ENCODE measurements around the gene ATG10. TPM values are rescaled to one million over a fixed set of nuclear protein-coding genes. Genes with fewer than 3 reads are reported as not detected.
"Not testable (repeated sequence)": the region's sequence is repeated elsewhere in the genome, so short reads cannot be mapped to it uniquely, and the experiment has no call there.

The ATG10 gene
- total and polyA plus RNA-seq, 2 donors: 10.4 to 12.7 TPM

GRCh38 chr5:81989204-81989603, 17.4 kb downstream of the ATG10 start:
- H3K9me3 ChIP-seq (ENCODE audit: control insufficient read depth in 2 of 2, insufficient read depth in 1 of 2, low read length in 1 of 2): peaks cover 0 to 3% of the 10 kb centered on the region in 2 donors
- DNase-seq (ENCODE audit: low read depth in 6 of 9, low spot score in 9 of 9): no peak
- 97% methylated on average over 5 of the region's 5 CpGs for WGBS
- H3K4me3 ChIP-seq (ENCODE audit: low read length in 2 of 2): no peak overlapping the region
- H3K4me1 ChIP-seq (ENCODE audit: control insufficient read depth in 2 of 2, insufficient read depth in 2 of 2, low read length in 2 of 2): no peaks in the 10 kb centered on the region
- H3K27ac ChIP-seq (ENCODE audit: low read depth in 1 of 2, low read length in 1 of 2): no peak overlapping the region
- no peaks in the 10 kb centered on the region for H3K27me3 ChIP-seq (ENCODE audit: control insufficient read depth in 2 of 2, insufficient read depth in 1 of 2, low read length in 1 of 2)
- H3K36me3 ChIP-seq (ENCODE audit: control insufficient read depth in 2 of 2, insufficient read depth in 2 of 2, low read length in 1 of 2): peaks cover 11 to 16% of the 10 kb centered on the region in 2 donors

GRCh38 chr5:81994679-81995078, 22.9 kb downstream of the ATG10 start:
- no peak overlapping the region for H3K4me3 ChIP-seq (ENCODE audit: low read length in 2 of 2)
- no peaks in the 10 kb centered on the region for H3K9me3 ChIP-seq (ENCODE audit: control insufficient read depth in 2 of 2, insufficient read depth in 1 of 2, low read length in 1 of 2)
- no peak overlapping the region for H3K27ac ChIP-seq (ENCODE audit: low read depth in 1 of 2, low read length in 1 of 2)
- DNase-seq (ENCODE audit: low read depth in 6 of 9, low spot score in 9 of 9): no peak
- H3K36me3 ChIP-seq (ENCODE audit: control insufficient read depth in 2 of 2, insufficient read depth in 2 of 2, low read length in 1 of 2): peaks cover 17 to 20% of the 10 kb centered on the region in 2 donors
- H3K4me1 ChIP-seq (ENCODE audit: control insufficient read depth in 2 of 2, insufficient read depth in 2 of 2, low read length in 2 of 2): no peaks in the 10 kb centered on the region
- 95% methylated on average over 1 of the region's 1 CpG for WGBS
- no peaks in the 10 kb centered on the region for H3K27me3 ChIP-seq (ENCODE audit: control insufficient read depth in 2 of 2, insufficient read depth in 1 of 2, low read length in 1 of 2)

GRCh38 chr5:81995407-81995806, 23.6 kb downstream of the ATG10 start:
- no peaks in the 10 kb centered on the region for H3K4me1 ChIP-seq (ENCODE audit: control insufficient read depth in 2 of 2, insufficient read depth in 2 of 2, low read length in 2 of 2)
- H3K27me3 ChIP-seq (ENCODE audit: control insufficient read depth in 2 of 2, insufficient read depth in 1 of 2, low read length in 1 of 2): no peaks in the 10 kb centered on the region
- H3K9me3 ChIP-seq (ENCODE audit: control insufficient read depth in 2 of 2, insufficient read depth in 1 of 2, low read length in 1 of 2): no peaks in the 10 kb centered on the region
- H3K27ac ChIP-seq (ENCODE audit: low read depth in 1 of 2, low read length in 1 of 2): no peak overlapping the region
- WGBS: 98% methylated on average over 2 of the region's 2 CpGs
- peaks cover 16 to 17% of the 10 kb centered on the region in 2 donors for H3K36me3 ChIP-seq (ENCODE audit: control insufficient read depth in 2 of 2, insufficient read depth in 2 of 2, low read length in 1 of 2)
- no peak for DNase-seq (ENCODE audit: low read depth in 6 of 9, low spot score in 9 of 9)
- H3K4me3 ChIP-seq (ENCODE audit: low read length in 2 of 2): no peak overlapping the region

GRCh38 chr5:82004511-82004910, 32.7 kb downstream of the ATG10 start:
- DNase-seq (ENCODE audit: low read depth in 6 of 9, low spot score in 9 of 9): no peak
- WGBS: 98% methylated on average over 6 of the region's 6 CpGs
- no peaks in the 10 kb centered on the region for H3K27me3 ChIP-seq (ENCODE audit: control insufficient read depth in 2 of 2, insufficient read depth in 1 of 2, low read length in 1 of 2)

GRCh38 chr5:82009869-82010268, 38.0 kb downstream of the ATG10 start:
- H3K4me3 ChIP-seq (ENCODE audit: low read length in 2 of 2); H3K9me3 ChIP-seq (ENCODE audit: control insufficient read depth in 2 of 2, insufficient read depth in 1 of 2, low read length in 1 of 2); DNase-seq (ENCODE audit: low read depth in 6 of 9, low spot score in 9 of 9); H3K36me3 ChIP-seq (ENCODE audit: control insufficient read depth in 2 of 2, insufficient read depth in 2 of 2, low read length in 1 of 2); H3K27me3 ChIP-seq (ENCODE audit: control insufficient read depth in 2 of 2, insufficient read depth in 1 of 2, low read length in 1 of 2); H3K4me1 ChIP-seq (ENCODE audit: control insufficient read depth in 2 of 2, insufficient read depth in 2 of 2, low read length in 2 of 2); H3K27ac ChIP-seq (ENCODE audit: low read depth in 1 of 2, low read length in 1 of 2): not testable (repeated sequence)
- 99% methylated on average over 12 of the region's 12 CpGs for WGBS

More at GRCh38 chr5:82004511-82004910, 32.7 kb downstream of the ATG10 start:
- Histone ChIP-seq H3K9me3 (ENCODE audit: control insufficient read depth in 2 of 2, insufficient read depth in 1 of 2, low read length in 1 of 2) (no peaks in the 10 kb centered on the region), H3K4me3 (ENCODE audit: low read length in 2 of 2) (no peak overlapping the region), H3K27ac (ENCODE audit: low read depth in 1 of 2, low read length in 1 of 2) (no peak overlapping the region), H3K36me3 (ENCODE audit: control insufficient read depth in 2 of 2, insufficient read depth in 2 of 2, low read length in 1 of 2) (no peaks in the 10 kb centered on the region), H3K4me1 (ENCODE audit: control insufficient read depth in 2 of 2, insufficient read depth in 2 of 2, low read length in 2 of 2) (no peaks in the 10 kb centered on the region)

GRCh38 chr5:82010696-82011095, 38.9 kb downstream of the ATG10 start:
- Histone ChIP-seq H3K4me1 (ENCODE audit: control insufficient read depth in 2 of 2, insufficient read depth in 2 of 2, low read length in 2 of 2) (no peaks in the 10 kb centered on the region), H3K36me3 (ENCODE audit: control insufficient read depth in 2 of 2, insufficient read depth in 2 of 2, low read length in 1 of 2) (peaks cover 3 to 5% of the 10 kb centered on the region in 2 donors), H3K27ac (ENCODE audit: low read depth in 1 of 2, low read length in 1 of 2) (no peak overlapping the region), H3K27me3 (ENCODE audit: control insufficient read depth in 2 of 2, insufficient read depth in 1 of 2, low read length in 1 of 2) (no peaks in the 10 kb centered on the region), H3K4me3 (ENCODE audit: low read length in 2 of 2) (no peak overlapping the region), H3K9me3 (ENCODE audit: control insufficient read depth in 2 of 2, insufficient read depth in 1 of 2, low read length in 1 of 2) (no peaks in the 10 kb centered on the region)
- no peak for DNase-seq (ENCODE audit: low read depth in 6 of 9, low spot score in 9 of 9)
- WGBS: 97% methylated on average over 2 of the region's 2 CpGs

GRCh38 chr5:82011761-82012160, 39.9 kb downstream of the ATG10 start:
- H3K27me3 ChIP-seq (ENCODE audit: control insufficient read depth in 2 of 2, insufficient read depth in 1 of 2, low read length in 1 of 2): no peaks in the 10 kb centered on the region
- H3K4me3 ChIP-seq (ENCODE audit: low read length in 2 of 2): no peak overlapping the region
- no peaks in the 10 kb centered on the region for H3K4me1 ChIP-seq (ENCODE audit: control insufficient read depth in 2 of 2, insufficient read depth in 2 of 2, low read length in 2 of 2)
- H3K36me3 ChIP-seq (ENCODE audit: control insufficient read depth in 2 of 2, insufficient read depth in 2 of 2, low read length in 1 of 2): peaks cover 3 to 5% of the 10 kb centered on the region in 2 donors
- 100% methylated on average over 1 of the region's 1 CpG for WGBS
- H3K9me3 ChIP-seq (ENCODE audit: control insufficient read depth in 2 of 2, insufficient read depth in 1 of 2, low read length in 1 of 2): no peaks in the 10 kb centered on the region
- DNase-seq (ENCODE audit: low read depth in 6 of 9, low spot score in 9 of 9): no peak
- H3K27ac ChIP-seq (ENCODE audit: low read depth in 1 of 2, low read length in 1 of 2): no peak overlapping the region

GRCh38 chr5:82014644-82015043, 42.8 kb downstream of the ATG10 start:
- H3K9me3 ChIP-seq (ENCODE audit: control insufficient read depth in 2 of 2, insufficient read depth in 1 of 2, low read length in 1 of 2); H3K36me3 ChIP-seq (ENCODE audit: control insufficient read depth in 2 of 2, insufficient read depth in 2 of 2, low read length in 1 of 2); H3K4me3 ChIP-seq (ENCODE audit: low read length in 2 of 2); H3K27me3 ChIP-seq (ENCODE audit: control insufficient read depth in 2 of 2, insufficient read depth in 1 of 2, low read length in 1 of 2); H3K27ac ChIP-seq (ENCODE audit: low read depth in 1 of 2, low read length in 1 of 2); DNase-seq (ENCODE audit: low read depth in 6 of 9, low spot score in 9 of 9); H3K4me1 ChIP-seq (ENCODE audit: control insufficient read depth in 2 of 2, insufficient read depth in 2 of 2, low read length in 2 of 2): not testable (repeated sequence)
- 99% methylated on average over 4 of the region's 4 CpGs for WGBS

- no peak overlapping the region for H3K27ac ChIP-seq (ENCODE audit: low read depth in 1 of 2, low read length in 1 of 2)
- no peaks in the 10 kb centered on the region for H3K27me3 ChIP-seq (ENCODE audit: control insufficient read depth in 2 of 2, insufficient read depth in 1 of 2, low read length in 1 of 2)
- H3K4me1 ChIP-seq (ENCODE audit: control insufficient read depth in 2 of 2, insufficient read depth in 2 of 2, low read length in 2 of 2): no peaks in the 10 kb centered on the region
- no peak overlapping the region for H3K4me3 ChIP-seq (ENCODE audit: low read length in 2 of 2)
- H3K9me3 ChIP-seq (ENCODE audit: control insufficient read depth in 2 of 2, insufficient read depth in 1 of 2, low read length in 1 of 2): no peaks in the 10 kb centered on the region
- 32% methylated on average over 1 of the region's 1 CpG for WGBS
- no peaks in the 10 kb centered on the region for H3K36me3 ChIP-seq (ENCODE audit: control insufficient read depth in 2 of 2, insufficient read depth in 2 of 2, low read length in 1 of 2)
- peak in 1 of 9 donors; percentile 16 for DNase-seq (ENCODE audit: low read depth in 6 of 9, low spot score in 9 of 9)
These were observed 46.6 kb downstream of the ATG10 start for GRCh38 chr5:82018462-82018861.

Data from thymus (tissue), 11 donors.